ENCODE measurements around the gene PCSK9. TPM values are rescaled to one million over a fixed set of nuclear protein-coding genes. Genes with fewer than 3 reads are reported as not detected.
"Not testable (repeated sequence)": the region's sequence is repeated elsewhere in the genome, so short reads cannot be mapped to it uniquely, and the experiment has no call there.

PCSK9 gene
- total and polyA plus RNA-seq, 2 experiments from 2014 or later = 23.5 to 31.4 TPM

DNA sequence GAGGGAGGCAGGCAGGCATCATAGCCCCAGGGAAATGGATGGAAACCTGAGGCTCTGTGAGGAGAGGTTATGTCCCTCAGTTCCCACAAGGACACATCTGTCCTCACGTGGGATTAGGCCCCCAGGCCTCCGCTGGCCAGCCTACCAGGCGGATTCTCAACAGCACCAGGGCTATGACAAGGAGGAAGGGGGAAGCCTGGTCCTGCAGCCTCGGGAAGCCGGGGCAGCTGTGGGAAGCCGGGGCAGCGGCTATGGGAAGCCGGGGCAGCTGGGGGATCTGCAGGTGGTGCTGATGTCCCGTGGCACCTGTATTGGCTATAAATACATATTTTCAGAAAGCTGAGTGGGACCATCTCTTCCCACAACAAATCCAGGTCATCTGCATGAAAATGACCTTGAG lies 21.0 kb upstream of the PCSK9 start:
- Histone ChIP-seq H3K9me2 (replicated peaks; ENCODE audit: insufficient read depth) (no peaks in the 10 kb centered on the region), H3K4me3 (no peak overlapping the region), H4K20me1 (ENCODE audit: insufficient read depth, poor library complexity, severe bottlenecking) (no peaks in the 10 kb centered on the region), H3K9me3 (ENCODE audit: low read depth) (no peaks in the 10 kb centered on the region), H3K27me3 (no peaks in the 10 kb centered on the region), H3K4me1 (ENCODE audit: insufficient read depth) (no peaks in the 10 kb centered on the region), H3K4me2 (no peak overlapping the region), H3K79me2 (no peaks in the 10 kb centered on the region), H2AFZ (no peak overlapping the region), H3K27ac (no peak overlapping the region), H3K36me3 (replicated peaks; ENCODE audit: insufficient read depth, low read depth) (no peaks in the 10 kb centered on the region)
- DNase-seq (ENCODE audit: low spot score) = no peak
- TF ChIP-seq EZH2phosphoT487 (IDR thresholded peaks at IDR 0.05; ENCODE audit: low read depth, severe bottlenecking, unreplicated experiment) (no peak), CTCF (IDR thresholded peaks at IDR 0.05; ENCODE audit: poor library complexity) (no peak), EZH2 (IDR thresholded peaks at IDR 0.05; ENCODE audit: borderline replicate concordance) (no peak)
- 90% methylated on average over 9 of the region's 9 CpGs for WGBS (ENCODE audit: low lambda C conversion rate, missing lambda C conversion rate)

- WGBS (ENCODE audit: low lambda C conversion rate, missing lambda C conversion rate) = 46% methylated on average over 14 of the region's 15 CpGs
- Histone ChIP-seq H3K4me2 (no peak overlapping the region), H3K4me1 (ENCODE audit: insufficient read depth) (no peaks in the 10 kb centered on the region), H3K27ac (no peak overlapping the region), H3K9me3 (ENCODE audit: low read depth) (no peaks in the 10 kb centered on the region), H3K4me3 (no peak overlapping the region), H3K79me2 (no peaks in the 10 kb centered on the region), H3K9me2 (replicated peaks; ENCODE audit: insufficient read depth) (no peaks in the 10 kb centered on the region), H4K20me1 (ENCODE audit: insufficient read depth, poor library complexity, severe bottlenecking) (no peaks in the 10 kb centered on the region), H3K36me3 (replicated peaks; ENCODE audit: insufficient read depth, low read depth) (no peaks in the 10 kb centered on the region), H3K27me3 (no peaks in the 10 kb centered on the region), H2AFZ (peak overlapping the region; percentile 75)
- DNase-seq (ENCODE audit: low spot score) = peak; percentile 94
- TF ChIP-seq EZH2phosphoT487 (IDR thresholded peaks at IDR 0.05; ENCODE audit: low read depth, severe bottlenecking, unreplicated experiment) = no peak
- no peak for TF ChIP-seq EZH2 (IDR thresholded peaks at IDR 0.05; ENCODE audit: borderline replicate concordance)
- TF ChIP-seq CTCF (IDR thresholded peaks at IDR 0.05; ENCODE audit: poor library complexity) = peak; percentile 92
Observed at GRCh38 chr1:55021942-55022546, 17.3 kb upstream of the PCSK9 start.

DNA sequence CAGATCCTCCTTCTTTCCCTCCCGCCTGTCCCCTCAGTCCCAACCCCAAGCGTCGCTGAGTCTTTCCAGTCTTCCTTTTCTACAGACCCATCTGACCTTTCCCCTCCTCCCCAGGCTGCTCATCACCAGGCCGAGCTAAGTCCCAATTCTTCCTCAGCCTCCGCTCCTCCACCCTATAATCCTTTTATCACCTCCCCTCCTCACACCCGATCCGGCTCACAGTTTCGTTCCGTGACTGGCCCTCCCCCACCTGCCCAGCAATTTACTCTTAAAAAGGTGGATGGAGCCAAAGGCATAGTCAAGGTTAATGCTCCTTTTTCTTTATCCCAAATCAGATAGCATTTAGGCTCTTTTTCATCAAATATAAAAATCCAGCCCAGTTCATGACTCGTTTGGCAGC lies 15.2 kb upstream of the PCSK9 start:
- not testable (repeated sequence) for H3K9me2 ChIP-seq (replicated peaks; ENCODE audit: insufficient read depth); H3K9me3 ChIP-seq (ENCODE audit: low read depth); DNase-seq (ENCODE audit: low spot score); H2AFZ ChIP-seq; H3K4me2 ChIP-seq; H3K79me2 ChIP-seq; H4K20me1 ChIP-seq (ENCODE audit: insufficient read depth, poor library complexity, severe bottlenecking); H3K27me3 ChIP-seq; H3K27ac ChIP-seq; H3K4me1 ChIP-seq (ENCODE audit: insufficient read depth); H3K36me3 ChIP-seq (replicated peaks; ENCODE audit: insufficient read depth, low read depth); H3K4me3 ChIP-seq
- WGBS (ENCODE audit: low lambda C conversion rate, missing lambda C conversion rate) = 37% methylated on average over 7 of the region's 10 CpGs

DNA sequence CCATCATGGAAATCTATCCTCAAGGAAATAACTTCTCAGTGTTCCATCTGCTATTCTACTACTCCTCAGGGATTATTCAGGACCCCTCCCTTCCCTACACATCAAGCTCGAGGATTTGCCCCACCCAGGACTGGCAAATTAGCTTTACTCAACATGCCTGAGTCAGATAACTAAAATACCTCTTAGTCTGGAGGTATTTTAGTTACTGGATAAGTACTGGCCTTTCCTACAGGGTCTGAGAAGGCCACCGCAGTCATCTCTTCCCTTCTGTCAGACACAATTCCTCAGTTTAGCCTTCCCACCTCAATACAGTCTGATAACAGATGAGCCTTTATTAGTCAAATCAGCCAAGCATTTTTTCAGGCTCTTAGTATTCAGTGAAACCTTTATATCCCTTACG lies 12.7 kb upstream of the PCSK9 start:
- H3K4me3 ChIP-seq; H3K4me1 ChIP-seq (ENCODE audit: insufficient read depth); H3K79me2 ChIP-seq; H3K9me3 ChIP-seq (ENCODE audit: low read depth); H3K9me2 ChIP-seq (replicated peaks; ENCODE audit: insufficient read depth); H3K27me3 ChIP-seq; DNase-seq (ENCODE audit: low spot score); H4K20me1 ChIP-seq (ENCODE audit: insufficient read depth, poor library complexity, severe bottlenecking); H3K36me3 ChIP-seq (replicated peaks; ENCODE audit: insufficient read depth, low read depth); H2AFZ ChIP-seq; H3K4me2 ChIP-seq: not testable (repeated sequence)
- WGBS (ENCODE audit: low lambda C conversion rate, missing lambda C conversion rate) = 61% methylated on average over 3 of the region's 3 CpGs
- peak overlapping the region; percentile 47 for H3K27ac ChIP-seq

GRCh38 chr1:55031098-55031497 lies 8.2 kb upstream of the PCSK9 start:
- not testable (repeated sequence) for H2AFZ ChIP-seq; H3K79me2 ChIP-seq; H3K4me2 ChIP-seq; DNase-seq (ENCODE audit: low spot score); H3K4me1 ChIP-seq (ENCODE audit: insufficient read depth); H3K9me2 ChIP-seq (replicated peaks; ENCODE audit: insufficient read depth); H3K27ac ChIP-seq; H3K9me3 ChIP-seq (ENCODE audit: low read depth); H3K36me3 ChIP-seq (replicated peaks; ENCODE audit: insufficient read depth, low read depth); H3K27me3 ChIP-seq; H3K4me3 ChIP-seq; H4K20me1 ChIP-seq (ENCODE audit: insufficient read depth, poor library complexity, severe bottlenecking)
- 99% methylated on average over 5 of the region's 5 CpGs for WGBS (ENCODE audit: low lambda C conversion rate, missing lambda C conversion rate)
